ENCODE results near the gene HAP1. TPM values are rescaled to one million over a fixed set of nuclear protein-coding genes. Genes with fewer than 3 reads are reported as not detected.
"Not testable (repeated sequence)": the region's sequence is repeated elsewhere in the genome, so short reads cannot be mapped to it uniquely, and the experiment has no call there.

Gene HAP1
- total RNA-seq, 2 experiments from 2014 or later, result 0.15 to 0.19 TPM

- CTCF ChIA-PET, result interaction anchor here (0.7 to 1.7 kb wide), 4 partner anchors 15 to 62 kb away, joined by 3 to 12 read pairs (median 4); no protein-coding TSS in a partner anchor
- Mint-ChIP-seq H3K4me1 (peaks cover 4% of the 10 kb centered on the region), H3K36me3 (no peaks in the 10 kb centered on the region), H3K4me3 (no peak overlapping the region), H3K27me3 (peaks cover 17% of the 10 kb centered on the region), H3K27ac (no peak overlapping the region), H3K9me3 (ENCODE audit: low read depth) (no peaks in the 10 kb centered on the region)
- DNase-seq, result no peak
- ATAC-seq, result no peak
Measured at GRCh38 chr17:41710472-41711090, 23.9 kb downstream of the HAP1 start.

GRCh38 chr17:41707803-41708669 is 26.4 kb downstream of the HAP1 start:
- peaks cover 4% of the 10 kb centered on the region for H3K4me1 Mint-ChIP-seq
- CTCF ChIA-PET, result interaction anchor here (0.8 to 3.1 kb wide), 6 partner anchors 12 to 104 kb away, joined by 3 to 15 read pairs (median 4); partner anchors contain the start of gene P3H4
- DNase-seq (no peak), ATAC-seq (no peak)
- H3K9me3 Mint-ChIP-seq (ENCODE audit: low read depth), result no peaks in the 10 kb centered on the region
- peaks cover 20% of the 10 kb centered on the region for H3K27me3 Mint-ChIP-seq
- H3K4me3 Mint-ChIP-seq, result no peak overlapping the region
- H3K36me3 Mint-ChIP-seq, result no peaks in the 10 kb centered on the region
- no peak overlapping the region for H3K27ac Mint-ChIP-seq

- no peaks in the 10 kb centered on the region for H3K36me3 Mint-ChIP-seq
- H3K9me3 Mint-ChIP-seq (ENCODE audit: low read depth), result no peaks in the 10 kb centered on the region
- DNase-seq, result no peak
- peaks cover 16% of the 10 kb centered on the region for H3K27me3 Mint-ChIP-seq
- no peak for ATAC-seq
- no peak overlapping the region for H3K27ac Mint-ChIP-seq
- CTCF ChIA-PET, result interaction anchor here (1.8 kb wide), 1 partner anchor 9 kb away, joined by 9 read pairs; no protein-coding TSS in a partner anchor
- peaks cover 3% of the 10 kb centered on the region for H3K4me1 Mint-ChIP-seq
- no peak overlapping the region for H3K4me3 Mint-ChIP-seq
Measured at GRCh38 chr17:41705271-41705991, 29.0 kb downstream of the HAP1 start.

GRCh38 chr17:41702712-41703111 is 31.7 kb downstream of the HAP1 start:
- Mint-ChIP-seq H3K27me3 (peaks cover 15% of the 10 kb centered on the region), H3K36me3 (no peaks in the 10 kb centered on the region), H3K4me1 (peaks cover 3% of the 10 kb centered on the region), H3K9me3 (ENCODE audit: low read depth) (no peaks in the 10 kb centered on the region), H3K4me3 (no peak overlapping the region), H3K27ac (no peak overlapping the region)
- no peak for ATAC-seq
- DNase-seq, result no peak
- CTCF ChIA-PET, result interaction anchor here (1.2 kb wide), 1 partner anchor 54 kb away, joined by 3 read pairs; no protein-coding TSS in a partner anchor

GRCh38 chr17:41700843-41701242 is 33.6 kb downstream of the HAP1 start:
- not testable (repeated sequence) for DNase-seq; ATAC-seq; H3K36me3 Mint-ChIP-seq; H3K9me3 Mint-ChIP-seq (ENCODE audit: low read depth); H3K4me3 Mint-ChIP-seq; H3K27me3 Mint-ChIP-seq; H3K27ac Mint-ChIP-seq
- H3K4me1 Mint-ChIP-seq, result peaks cover 12% of the 10 kb centered on the region
- CTCF ChIA-PET, result interaction anchor here (0.7 to 1.1 kb wide), 2 partner anchors 22 to 34 kb away, joined by 3 to 4 read pairs; no protein-coding TSS in a partner anchor

GRCh38 chr17:41697122-41697962 is 37.1 kb downstream of the HAP1 start:
- peaks cover 5% of the 10 kb centered on the region for H3K27me3 Mint-ChIP-seq

GRCh38 chr17:41695954-41696757 is 38.3 kb downstream of the HAP1 start:
- Mint-ChIP-seq H3K9me3 (ENCODE audit: low read depth) (no peaks in the 10 kb centered on the region), H3K36me3 (peaks cover 29% of the 10 kb centered on the region), H3K4me3 (no peak overlapping the region), H3K27ac (peak overlapping the region; percentile 72), H3K4me1 (peaks cover 21% of the 10 kb centered on the region), H3K27me3 (peaks cover 4% of the 10 kb centered on the region)
- CTCF ChIA-PET, result interaction anchor here (0.6 to 9.9 kb wide), 26 partner anchors 8 to 877 kb away, joined by 3 to 191 read pairs (median 5); partner anchors contain the start of genes JUP, KLHL11 and P3H4
- ATAC-seq, result peak; percentile 14
- DNase-seq, result peak; percentile 86

More at GRCh38 chr17:41697122-41697962, 37.1 kb downstream of the HAP1 start:
- ATAC-seq (no peak), DNase-seq (no peak)
- Mint-ChIP-seq H3K4me1 (peaks cover 13% of the 10 kb centered on the region), H3K4me3 (no peak overlapping the region), H3K36me3 (peaks cover 19% of the 10 kb centered on the region), H3K27ac (no peak overlapping the region), H3K9me3 (ENCODE audit: low read depth) (no peaks in the 10 kb centered on the region)
- CTCF ChIA-PET, result interaction anchor here (0.6 to 2.1 kb wide), 2 partner anchors 32 to 35 kb away, joined by 3 to 8 read pairs; no protein-coding TSS in a partner anchor

GRCh38 chr17:41695134-41695661 is 39.2 kb downstream of the HAP1 start:
- no peak overlapping the region for H3K27ac Mint-ChIP-seq

GRCh38 chr17:41692722-41693521 is 41.5 kb downstream of the HAP1 start:
- Mint-ChIP-seq H3K27ac (peak overlapping the region; percentile 60), H3K4me3 (no peak overlapping the region), H3K36me3 (peaks cover 49% of the 10 kb centered on the region), H3K27me3 (no peaks in the 10 kb centered on the region), H3K4me1 (peaks cover 32% of the 10 kb centered on the region), H3K9me3 (ENCODE audit: low read depth) (no peaks in the 10 kb centered on the region)
- CTCF ChIA-PET, result interaction anchor here (0.7 to 9.9 kb wide), 4 partner anchors 14 to 420 kb away, joined by 3 to 191 read pairs (median 5); no protein-coding TSS in a partner anchor
- DNase-seq (no peak), ATAC-seq (no peak)

More at GRCh38 chr17:41695134-41695661, 39.2 kb downstream of the HAP1 start:
- Mint-ChIP-seq H3K9me3 (ENCODE audit: low read depth) (no peaks in the 10 kb centered on the region), H3K27me3 (no peaks in the 10 kb centered on the region), H3K4me1 (peaks cover 26% of the 10 kb centered on the region), H3K4me3 (no peak overlapping the region), H3K36me3 (peaks cover 39% of the 10 kb centered on the region)
- ATAC-seq, result no peak
- CTCF ChIA-PET, result interaction anchor here (0.7 to 9.9 kb wide), 18 partner anchors 10 to 876 kb away, joined by 3 to 191 read pairs (median 5); partner anchors contain the start of gene JUP
- DNase-seq, result no peak

- ATAC-seq (no peak), DNase-seq (no peak)
- CTCF ChIA-PET, result interaction anchor here (1.4 to 9.9 kb wide), 4 partner anchors 12 to 42 kb away, joined by 6 to 191 read pairs (median 64); no protein-coding TSS in a partner anchor
- H3K9me3 Mint-ChIP-seq (ENCODE audit: low read depth), result no peaks in the 10 kb centered on the region
- H3K4me3 Mint-ChIP-seq, result peak overlapping the region; percentile 94
- H3K36me3 Mint-ChIP-seq, result peaks cover 49% of the 10 kb centered on the region
- H3K27ac Mint-ChIP-seq, result peak overlapping the region; percentile 99
- H3K4me1 Mint-ChIP-seq, result peaks cover 33% of the 10 kb centered on the region
- H3K27me3 Mint-ChIP-seq, result no peaks in the 10 kb centered on the region
Measured at GRCh38 chr17:41691031-41691777, 43.2 kb downstream of the HAP1 start.

Measured in activated CD8-positive, alpha-beta memory T cell treated with anti-CD3 and anti-CD28 coated beads, Interleukin-2, amount 10 ng/mL, durations not matched to agents 7 days and 5 days (primary cell).